Measurements from ENCODE around the gene LSP1.

- TF ChIP-seq GATA2 (IDR thresholded peaks at IDR 0.05; ENCODE audit: low read depth, low read length) (no peak), GATA3 (IDR thresholded peaks at IDR 0.05; ENCODE audit: low read depth, low read length) (no peak)
Measured at GRCh38 chr11:1922481-1923081, 69.7 kb downstream of the LSP1 start.
